HG03280 (cell line): ENCODE measurements around the gene RTEL1.
"Not testable (repeated sequence)": the region's sequence is repeated elsewhere in the genome, so short reads cannot be mapped to it uniquely, and the experiment has no call there.

Source experiments
- ATAC-seq: cut with Tn5 transposase; IDR thresholded peaks from one replicate; pipeline ENCODE4 v1.9.1; 2021; ENCODE audit warnings: mild to moderate bottlenecking, moderate library complexity; ENCODE audit not compliant: unreplicated experiment

Gene RTEL1

GRCh38 chr20:63651942-63652191, 6.2 kb upstream of the RTEL1 start:
- ATAC-seq = no peak

GRCh38 chr20:63652192-63652980, 5.7 kb upstream of the RTEL1 start:
- no peak for ATAC-seq

- ATAC-seq = no peak
These were observed 4.8 kb upstream of the RTEL1 start, which contains the start of gene STMN3 for GRCh38 chr20:63653041-63653973. STMN3 (minus strand) TSS chr20:63653424; CDS start chr20:63653345, 79 bp downstream.

- ATAC-seq = no peak
These were observed 4.0 kb upstream of the RTEL1 start for GRCh38 chr20:63653974-63654668.

- no peak for ATAC-seq
These were observed 2.9 kb upstream of the RTEL1 start for GRCh38 chr20:63655249-63655648.

GRCh38 chr20:63656451-63656850, 1.7 kb upstream of the RTEL1 start:
- no peak for ATAC-seq

GRCh38 chr20:63657260-63657936, 714 bp upstream of the RTEL1 start:
- ATAC-seq = no peak

GRCh38 chr20:63658749-63659187, 656 bp downstream of the RTEL1 start:
- ATAC-seq = no peak

- ATAC-seq = no peak
These were observed 1.3 kb downstream of the RTEL1 start for GRCh38 chr20:63659370-63659769.

- not testable (repeated sequence) for ATAC-seq
These were observed 2.1 kb downstream of the RTEL1 start for GRCh38 chr20:63660174-63660573.

GRCh38 chr20:63660622-63661021, 2.5 kb downstream of the RTEL1 start:
- ATAC-seq = no peak

- no peak for ATAC-seq
These were observed 3.0 kb downstream of the RTEL1 start for GRCh38 chr20:63661108-63661507.

- ATAC-seq = no peak
These were observed 4.1 kb downstream of the RTEL1 start for GRCh38 chr20:63661959-63662812.

- no peak for ATAC-seq
These were observed 4.7 kb downstream of the RTEL1 start for GRCh38 chr20:63662813-63663189.

GRCh38 chr20:63663332-63664066, 5.4 kb downstream of the RTEL1 start:
- no peak for ATAC-seq

- ATAC-seq = no peak
These were observed 6.2 kb downstream of the RTEL1 start for GRCh38 chr20:63664143-63664851.

- no peak for ATAC-seq
These were observed 6.9 kb downstream of the RTEL1 start for GRCh38 chr20:63664861-63665594.

- no peak for ATAC-seq
These were observed 7.6 kb downstream of the RTEL1 start for GRCh38 chr20:63665708-63666107.
